Measurements from ENCODE around the gene TMA16.
"Not testable (repeated sequence)": the region's sequence is repeated elsewhere in the genome, so short reads cannot be mapped to it uniquely, and the experiment has no call there.

DNA sequence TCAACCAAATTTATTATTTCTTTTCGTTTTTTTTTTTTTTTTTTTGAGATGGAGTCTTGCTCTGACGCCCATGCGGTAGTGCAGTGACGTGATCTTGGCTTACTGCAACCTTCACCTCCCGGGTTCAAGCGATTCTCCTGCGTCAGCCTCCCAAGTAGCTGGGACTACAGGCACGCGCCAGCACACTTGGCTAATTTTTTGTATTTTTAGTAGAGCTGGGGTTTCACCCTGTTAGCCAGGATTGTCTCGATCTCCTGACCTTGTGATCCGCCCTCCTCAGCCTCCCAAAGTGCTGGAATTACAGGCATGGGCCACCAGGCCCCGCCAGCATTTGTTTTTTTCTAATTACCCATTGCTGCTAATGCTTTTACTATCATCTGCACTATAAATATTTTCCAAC lies 47.5 kb upstream of the TMA16 start:
- TF ChIP-seq, protein P1, sequence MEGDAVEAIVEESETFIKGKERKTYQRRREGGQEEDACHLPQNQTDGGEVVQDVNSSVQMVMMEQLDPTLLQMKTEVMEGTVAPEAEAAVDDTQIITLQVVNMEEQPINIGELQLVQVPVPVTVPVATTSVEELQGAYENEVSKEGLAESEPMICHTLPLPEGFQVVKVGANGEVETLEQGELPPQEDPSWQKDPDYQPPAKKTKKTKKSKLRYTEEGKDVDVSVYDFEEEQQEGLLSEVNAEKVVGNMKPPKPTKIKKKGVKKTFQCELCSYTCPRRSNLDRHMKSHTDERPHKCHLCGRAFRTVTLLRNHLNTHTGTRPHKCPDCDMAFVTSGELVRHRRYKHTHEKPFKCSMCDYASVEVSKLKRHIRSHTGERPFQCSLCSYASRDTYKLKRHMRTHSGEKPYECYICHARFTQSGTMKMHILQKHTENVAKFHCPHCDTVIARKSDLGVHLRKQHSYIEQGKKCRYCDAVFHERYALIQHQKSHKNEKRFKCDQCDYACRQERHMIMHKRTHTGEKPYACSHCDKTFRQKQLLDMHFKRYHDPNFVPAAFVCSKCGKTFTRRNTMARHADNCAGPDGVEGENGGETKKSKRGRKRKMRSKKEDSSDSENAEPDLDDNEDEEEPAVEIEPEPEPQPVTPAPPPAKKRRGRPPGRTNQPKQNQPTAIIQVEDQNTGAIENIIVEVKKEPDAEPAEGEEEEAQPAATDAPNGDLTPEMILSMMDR (IDR thresholded peaks at IDR 0.05), result not testable (repeated sequence)
- TF ChIP-seq POLR2A (IDR thresholded peaks at IDR 0.05), result not testable (repeated sequence)
